Retina (tissue), 1 donor: ENCODE results near the gene MAML3.
A peak's percentile ranks its signal among the peaks of the same experiment; 100 is the strongest.
"Not testable (repeated sequence)": the region's sequence is repeated elsewhere in the genome, so short reads cannot be mapped to it uniquely, and the experiment has no call there.

ENCODE experiments used
- DNase-seq: peaks from one replicate; pipeline ENCODE4 v3.0.0-alpha.2; 2016

Gene MAML3

DNA sequence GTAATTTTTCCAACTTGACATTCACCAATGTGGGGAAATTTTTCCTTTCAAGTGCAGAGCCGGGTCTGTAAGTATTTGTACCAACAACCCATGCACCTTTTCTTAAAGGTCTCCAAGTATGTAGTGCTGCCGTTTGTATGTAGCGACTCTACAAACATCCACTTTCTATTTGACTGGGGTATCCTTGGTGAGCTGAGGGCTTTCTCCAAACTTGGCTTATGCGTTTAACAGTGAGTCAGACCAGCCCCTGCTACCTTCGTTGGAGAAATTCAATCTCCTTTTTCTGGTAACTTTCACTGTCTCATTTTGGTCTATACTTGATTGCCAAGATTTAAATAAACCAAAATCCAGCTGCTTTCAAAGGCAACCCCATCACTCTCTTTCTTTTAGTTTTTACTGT lies 453.4 kb downstream of the MAML3 start:
- DNase-seq = no peak

DNA sequence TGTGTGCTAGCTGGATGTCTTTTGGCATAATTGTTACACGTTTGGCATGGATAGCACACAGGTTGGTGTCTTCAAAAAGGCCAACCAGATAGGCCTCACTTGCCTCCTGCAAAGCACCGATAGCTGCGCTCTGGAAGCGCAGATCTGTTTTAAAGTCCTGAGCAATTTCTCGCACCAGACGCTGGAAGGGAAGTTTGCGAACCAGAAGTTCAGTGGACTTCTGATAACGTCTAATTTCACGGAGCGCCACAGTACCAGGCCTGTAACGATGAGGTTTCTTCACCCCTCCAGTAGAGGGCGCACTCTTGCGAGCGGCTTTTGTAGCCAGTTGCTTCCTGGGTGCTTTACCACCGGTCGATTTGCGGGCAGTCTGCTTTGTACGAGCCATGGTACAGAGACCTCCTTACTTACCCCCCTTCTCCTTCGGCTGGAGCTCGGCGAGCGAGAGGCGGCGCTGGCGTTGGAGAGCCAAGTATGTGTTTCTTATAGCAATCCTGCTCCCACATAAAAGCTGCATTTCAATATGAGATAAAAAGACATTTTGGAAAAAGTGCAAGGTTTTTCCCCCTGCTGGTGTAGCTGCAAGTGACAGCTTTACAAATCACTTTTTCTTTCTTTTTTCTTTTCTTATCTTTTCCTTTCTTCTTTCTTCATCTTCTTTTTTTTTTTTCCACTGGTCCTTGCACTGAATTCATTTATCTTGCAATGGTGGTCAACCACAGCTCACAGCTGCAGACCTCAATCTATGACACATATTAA lies 455.6 kb downstream of the MAML3 start:
- not testable (repeated sequence) for DNase-seq

DNA sequence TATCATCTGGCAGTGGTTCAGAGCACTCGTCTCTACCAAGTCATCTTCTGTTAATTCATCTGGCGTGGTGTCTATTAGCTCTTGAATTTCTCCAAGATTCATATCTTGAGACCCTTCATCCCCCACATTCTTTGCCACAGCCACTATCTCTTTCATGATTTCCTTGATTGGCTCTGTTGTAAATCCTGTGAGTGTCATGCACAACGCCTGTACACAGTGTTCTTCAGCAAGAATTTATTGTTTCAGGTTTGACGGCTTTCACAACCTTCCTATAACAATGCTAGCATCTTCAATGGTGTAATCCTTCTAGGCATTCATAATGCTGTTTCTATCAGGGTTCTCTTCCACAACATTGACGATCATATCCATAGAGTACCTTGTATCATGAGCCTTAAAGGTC lies 457.5 kb downstream of the MAML3 start:
- no peak for DNase-seq

- no peak for DNase-seq
Measured at GRCh38 chr4:139694522-139695107, 459.4 kb downstream of the MAML3 start.

- no peak for DNase-seq
Measured at GRCh38 chr4:139692309-139693012, 461.5 kb downstream of the MAML3 start.

DNA sequence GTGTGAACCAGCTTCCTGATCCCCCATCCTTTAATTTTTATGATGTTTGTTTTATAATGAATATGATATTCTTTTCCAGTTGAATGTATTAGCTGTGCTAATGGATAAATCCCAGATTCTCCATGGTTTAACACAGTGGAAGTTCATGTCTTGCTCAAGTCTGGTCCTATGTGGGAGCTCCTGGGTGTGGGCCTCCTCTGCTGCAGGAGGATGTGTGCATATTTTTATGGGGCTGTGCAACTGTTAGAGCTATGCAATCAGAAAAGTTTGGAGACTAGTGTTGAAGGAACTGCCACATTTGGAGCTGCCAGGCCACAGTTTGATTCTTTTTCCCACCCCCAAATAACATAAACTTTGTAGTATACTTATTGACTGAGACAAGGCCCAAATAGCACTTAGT lies 463.6 kb downstream of the MAML3 start:
- DNase-seq = no peak

DNA sequence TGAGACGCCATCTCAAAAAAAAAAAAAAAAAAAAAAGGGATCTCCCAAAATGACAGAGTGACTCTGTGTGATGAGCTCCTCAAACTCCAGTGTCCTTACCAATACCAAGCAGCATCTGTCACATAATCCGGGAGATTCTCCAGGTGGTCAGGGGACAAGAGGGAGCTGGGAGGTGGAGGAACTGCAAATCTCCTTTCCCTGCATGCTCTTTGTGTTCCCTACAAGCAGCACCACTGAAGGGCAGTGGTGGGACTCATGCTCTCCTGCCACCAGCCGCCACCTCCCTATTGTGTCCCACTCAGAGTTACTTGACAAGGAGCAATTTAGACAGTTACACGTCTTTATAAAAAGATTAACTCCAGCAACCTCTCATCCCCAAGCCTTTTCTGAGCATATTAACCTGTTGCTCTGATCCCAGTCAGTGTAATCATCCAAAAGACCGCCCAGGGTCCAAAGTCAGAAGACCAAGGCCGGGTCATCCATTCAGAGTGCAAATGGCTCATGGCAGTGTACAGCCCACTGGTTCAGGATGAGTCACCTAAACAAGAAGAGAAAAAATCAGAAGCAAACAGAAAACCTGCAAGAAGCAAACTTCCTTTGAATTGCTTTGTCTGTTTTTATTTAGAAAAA lies 464.8 kb downstream of the MAML3 start:
- DNase-seq = no peak

- DNase-seq = no peak
Measured at GRCh38 chr4:139686988-139687387, 467.0 kb downstream of the MAML3 start.

GRCh38 chr4:139686130-139686529 lies 467.9 kb downstream of the MAML3 start:
- no peak for DNase-seq

GRCh38 chr4:139685180-139685579 lies 468.8 kb downstream of the MAML3 start:
- DNase-seq = no peak

DNA sequence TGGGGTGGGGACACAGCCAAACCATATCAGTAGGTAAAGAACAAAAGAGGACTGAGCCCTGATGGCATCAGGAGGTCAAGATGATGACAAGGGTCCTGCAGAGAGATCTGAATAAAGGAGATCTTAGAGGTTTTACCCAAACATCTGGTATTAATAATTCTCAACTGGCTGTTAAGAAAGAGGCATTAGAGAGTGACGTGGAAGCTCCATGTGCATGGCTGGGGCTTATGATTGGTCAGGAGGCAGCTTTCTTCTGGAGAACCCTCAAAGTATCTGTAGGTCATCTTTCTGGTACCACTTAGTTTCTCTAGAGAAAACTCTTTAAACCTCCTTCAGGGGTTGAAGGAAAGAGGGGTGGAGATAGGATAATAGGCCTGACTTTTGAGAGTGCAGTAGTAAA lies 469.6 kb downstream of the MAML3 start:
- DNase-seq = no peak

- DNase-seq = peak; percentile 28
Measured at GRCh38 chr4:139682741-139683151, 471.2 kb downstream of the MAML3 start.

DNA sequence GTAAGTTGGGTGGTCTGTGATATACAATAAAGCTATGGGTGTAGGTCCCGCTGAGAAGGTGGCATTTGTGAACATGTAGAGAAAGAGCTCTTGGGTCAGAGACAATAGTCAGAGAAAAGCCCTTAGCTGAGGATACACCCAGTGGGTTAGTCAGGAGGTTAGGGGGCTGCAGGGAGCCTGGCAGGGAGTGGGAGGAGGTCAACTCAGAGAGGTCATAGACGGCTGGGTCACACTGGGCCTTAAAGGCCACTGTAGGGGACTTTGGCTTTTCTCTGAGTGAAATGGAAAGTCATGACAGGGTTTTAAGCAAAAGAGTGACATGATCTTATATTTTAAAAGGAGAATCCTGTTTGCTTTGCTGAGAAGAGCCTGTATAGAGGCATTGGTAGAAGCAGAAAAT lies 471.7 kb downstream of the MAML3 start:
- DNase-seq = no peak

DNA sequence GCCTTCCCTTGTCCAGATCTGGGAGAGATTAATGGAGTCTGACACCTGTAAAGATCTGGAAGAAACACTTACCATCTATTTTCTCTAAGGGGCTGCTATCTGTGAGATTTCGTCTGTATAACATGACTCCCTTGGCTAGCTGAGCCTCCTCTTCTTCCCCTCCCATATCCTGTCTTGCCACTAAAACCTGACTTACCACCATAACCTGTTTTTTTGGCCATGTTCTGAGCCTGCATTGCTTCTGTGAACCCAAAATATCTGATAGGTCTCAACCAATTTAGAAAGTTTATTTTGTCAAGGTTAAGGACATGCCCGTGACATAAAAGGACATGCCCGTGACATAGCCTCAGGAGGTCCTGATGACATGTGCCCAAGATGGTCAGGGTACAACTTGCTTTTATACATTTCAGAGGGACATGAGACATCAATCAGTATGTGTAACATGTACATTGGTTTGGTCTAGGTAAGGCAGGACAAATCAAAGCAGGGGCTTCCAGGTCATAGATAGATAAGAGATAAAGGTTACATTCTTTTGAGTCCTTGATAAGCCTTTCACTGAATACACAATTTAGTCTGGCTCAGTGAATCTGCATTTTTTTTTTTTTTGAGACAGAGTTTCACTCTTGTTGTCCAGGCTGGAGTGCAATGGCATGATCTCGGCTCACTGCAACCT lies 476.9 kb downstream of the MAML3 start:
- DNase-seq = no peak

DNA sequence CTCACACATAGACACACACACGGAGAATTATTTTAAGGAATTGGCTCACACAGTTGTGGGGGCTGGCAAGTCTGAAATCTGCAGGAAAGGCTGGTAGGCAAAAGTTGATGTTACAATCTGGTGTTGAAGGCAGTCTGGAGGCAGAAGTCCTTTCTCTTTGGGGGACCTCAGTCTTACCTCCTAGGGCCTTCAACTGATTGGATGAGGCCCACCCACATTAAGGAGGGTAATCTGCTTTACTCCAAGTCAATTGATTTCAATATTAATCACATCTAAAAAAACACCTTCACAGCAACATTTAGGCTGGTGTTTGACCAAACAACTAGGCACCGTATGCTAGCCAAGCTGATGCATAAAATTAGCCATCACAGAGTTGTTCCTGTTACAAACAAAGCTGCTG lies 477.6 kb downstream of the MAML3 start:
- no peak for DNase-seq

DNA sequence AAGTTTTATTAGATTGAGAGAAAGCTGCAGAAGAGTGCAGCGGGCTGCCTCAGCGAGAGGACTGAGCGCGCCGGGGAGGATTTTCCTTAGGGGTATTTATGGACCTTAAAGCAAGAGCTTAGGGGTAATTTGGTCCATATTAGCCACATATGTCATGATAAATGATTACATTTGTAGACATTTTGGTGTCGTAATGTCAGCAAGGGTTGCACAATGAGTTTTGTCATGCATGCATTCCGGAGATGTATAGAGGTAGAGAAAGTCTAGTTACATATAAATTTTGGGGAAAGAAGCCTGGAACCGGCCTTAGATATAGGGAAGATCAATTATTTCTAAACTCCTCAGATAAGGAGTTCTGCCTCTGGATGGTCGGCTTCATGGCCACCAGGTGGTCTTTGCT lies 478.3 kb downstream of the MAML3 start:
- DNase-seq = no peak

DNA sequence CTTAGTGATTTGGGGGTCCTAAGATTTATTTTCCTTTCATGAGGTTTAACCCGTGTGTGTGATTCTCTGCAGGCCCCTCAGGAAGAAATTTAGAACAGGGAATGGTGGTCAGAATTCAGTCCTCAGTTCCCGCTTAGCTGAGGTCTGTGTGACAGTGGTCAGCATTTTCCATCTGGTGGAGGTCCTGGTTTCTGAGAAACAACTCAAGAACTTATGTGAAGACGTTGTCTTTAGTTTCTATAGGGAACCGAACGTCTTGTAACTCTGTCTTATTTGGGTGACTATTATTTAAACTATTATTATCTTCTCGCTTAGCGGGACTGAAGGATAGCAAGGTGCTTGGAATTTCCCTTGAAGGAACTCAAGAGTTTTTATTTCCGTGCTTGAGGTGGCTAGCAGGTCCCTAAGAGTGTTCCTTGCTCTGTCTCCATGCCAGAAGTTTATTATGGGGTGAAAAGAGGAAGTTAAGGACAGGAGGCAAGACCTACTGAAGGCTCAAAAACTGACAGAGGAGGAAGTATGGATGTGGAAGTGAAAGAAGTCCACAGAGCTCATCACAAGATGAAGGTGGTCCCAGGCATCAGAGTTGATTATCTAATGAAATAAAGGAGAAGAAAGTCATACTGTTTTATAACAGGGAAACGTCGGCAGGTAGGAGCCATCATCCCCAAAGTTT lies 479.0 kb downstream of the MAML3 start:
- DNase-seq = no peak

- DNase-seq = no peak
Measured at GRCh38 chr4:139672732-139673131, 481.3 kb downstream of the MAML3 start.

- no peak for DNase-seq
Measured at GRCh38 chr4:139672215-139672614, 481.8 kb downstream of the MAML3 start.

DNA sequence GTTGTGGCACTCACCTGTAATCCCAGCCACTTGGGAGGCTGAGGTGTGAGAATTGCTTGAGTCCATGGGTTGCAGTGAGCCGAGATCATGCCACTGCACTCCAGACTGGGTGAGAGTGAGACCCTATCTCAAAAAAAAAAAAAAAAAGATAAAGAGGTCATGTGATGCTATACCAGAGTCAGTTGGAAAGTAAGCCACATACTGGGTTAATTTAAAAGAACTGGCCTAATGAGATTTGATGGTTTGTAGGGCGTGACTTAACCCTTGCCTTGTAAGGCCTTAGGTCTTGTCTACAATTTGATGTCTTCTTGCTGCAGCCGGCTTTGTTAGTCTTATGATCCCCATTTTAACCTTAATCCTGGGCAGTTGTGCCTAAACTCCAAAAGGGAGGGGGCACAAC lies 483.2 kb downstream of the MAML3 start:
- no peak for DNase-seq

GRCh38 chr4:139669890-139670289 lies 484.1 kb downstream of the MAML3 start:
- no peak for DNase-seq

DNA sequence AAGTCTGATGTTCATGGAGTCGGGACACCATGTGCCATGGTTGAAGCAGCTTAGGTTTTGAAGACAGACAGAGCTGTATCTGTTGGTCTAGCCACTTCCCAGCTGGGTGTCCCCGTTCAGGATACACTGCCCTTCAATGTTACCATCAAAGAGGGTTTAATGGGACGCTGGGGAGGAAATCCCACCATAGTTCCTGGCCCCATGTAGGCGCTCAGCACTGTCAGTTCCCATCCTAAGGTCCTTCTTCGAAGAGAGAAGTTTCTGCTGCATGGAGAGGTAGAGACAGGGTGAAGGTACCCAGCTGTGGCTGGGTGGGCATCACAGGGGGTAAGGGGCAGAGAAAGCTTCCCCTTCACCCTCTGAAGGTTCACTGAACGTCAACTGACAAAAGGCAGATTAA lies 484.6 kb downstream of the MAML3 start:
- DNase-seq = no peak
